HepG2 (cell line): Measurements from ENCODE around the gene LTA4H. TPM values are rescaled to one million over a fixed set of nuclear protein-coding genes. Genes with fewer than 3 reads are reported as not detected.

Source experiments
- ATAC-seq: fragments of 200-7000 bp; cut with Tn5 transposase; 3 replicates; pipeline ENCODE4 v1.9.1; 2020; ENCODE audit warnings: mild to moderate bottlenecking, moderate library complexity
- BruUV-seq: library from RNA; stranded (reverse); fragments of 400-500 nt; replicated peaks from 2 replicates; lab custom pipeline; 2021; lab: Mats Ljungman, UMichigan
- CTCF ChIA-PET: fragments of 300-600 bp; formaldehyde crosslinking; extraction: SDS; loops from one replicate; lab custom pipeline; 2021; ENCODE audit warnings: low total read pairs, inconsistent platforms, low intra/inter-chr PET ratio; lab: Yijun Ruan, JAX
- POLR2A ChIA-PET: fragments of 350-600 bp; sonication (Branson Sonifier 250); formaldehyde crosslinking; loops from one replicate; lab custom pipeline; 2020; ENCODE audit warnings: antibody characterized with exemption, inconsistent platforms; lab: Yijun Ruan, JAX
- DNase-seq: peaks from one replicate; pipeline ENCODE4 v3.0.0-alpha.2; 2015; ENCODE audit warnings: low spot score
- FAIRE-seq: peaks from 3 replicates; lab custom pipeline; 2011; peaks lifted over from hg19 to GRCh38; lab: Jason Lieb, UNC
- H2AFZ ChIP-seq: one replicate; pipeline ENCODE4 v1.6.1; 2011; ENCODE audit warnings: low read length, inconsistent platforms
- H3K27ac ChIP-seq: fragments of 300-600 bp; 3 replicates; pipeline ENCODE4 v1.8.0; 2011; ENCODE audit warnings: mixed run types, mild to moderate bottlenecking, mixed read lengths, low read length, inconsistent platforms; ENCODE audit not compliant: insufficient read depth; ENCODE audit errors: extremely low read length
- H3K27me3 ChIP-seq, 2 experiments: fragments of 200-600 bp in 1 of 2; 2 replicates in 1 of 2; 3 replicates in 1 of 2; pipeline versions ENCODE4 v1.6.0 to v1.8.0; 2011; ENCODE audit warnings: low read length in 2 of 2, mild to moderate bottlenecking in 2 of 2, moderate library complexity in 2 of 2, inconsistent platforms in 1 of 2; ENCODE audit not compliant: insufficient read depth in 2 of 2, control insufficient read depth in 1 of 2
- H3K36me3 ChIP-seq, 2 experiments: fragments of 200-600 bp in 1 of 2; replicated peaks in 1 of 2; 2 replicates in 1 of 2; 3 replicates in 1 of 2; pipeline versions ENCODE4 v1.5.1 to v1.8.0; 2011; ENCODE audit warnings: low read length in 2 of 2, inconsistent platforms in 1 of 2; ENCODE audit not compliant: insufficient read depth in 2 of 2, control insufficient read depth in 1 of 2
- H3K4me1 ChIP-seq: 2 replicates; pipeline ENCODE4 v1.5.1; 2012; ENCODE audit warnings: low read length, inconsistent platforms; ENCODE audit not compliant: insufficient read depth
- H3K4me2 ChIP-seq: 2 replicates; pipeline ENCODE4 v1.6.0; 2011; ENCODE audit warnings: low read depth, low read length, inconsistent platforms
- H3K4me3 ChIP-seq, 3 experiments: fragments of 200-600 bp in 1 of 3; sonication (generic), shearing (Covaris generic) in 1 of 3; replicated peaks in 1 of 3; 2 replicates each; pipeline ENCODE4 v1.5.1; 2011 to 2016; ENCODE audit warnings: low read length in 3 of 3, inconsistent platforms in 2 of 3, low read depth in 2 of 3, mild to moderate bottlenecking in 2 of 3, control low read depth in 1 of 3, mixed read lengths in 1 of 3; ENCODE audit not compliant: insufficient read depth in 1 of 3
- H3K79me2 ChIP-seq: one replicate; pipeline ENCODE4 v1.6.1; 2011; ENCODE audit warnings: low read length, inconsistent platforms; ENCODE audit not compliant: insufficient read depth
- H3K9ac ChIP-seq: 2 replicates; pipeline ENCODE4 v1.6.0; 2011; ENCODE audit warnings: mild to moderate bottlenecking, low read depth, low read length, inconsistent platforms; ENCODE audit not compliant: insufficient read depth
- H3K9me3 ChIP-seq: 2 replicates; pipeline ENCODE4 v1.5.1; 2012; ENCODE audit warnings: mild to moderate bottlenecking, low read length
- H4K20me1 ChIP-seq: 2 replicates; pipeline ENCODE4 v1.6.0; 2011; ENCODE audit warnings: inconsistent platforms, mild to moderate bottlenecking, low read length, moderate library complexity; ENCODE audit not compliant: insufficient read depth
- EP300 ChIP-seq, 3 experiments: sonication (generic) in 1 of 3; formaldehyde crosslinking in 1 of 3; IDR thresholded peaks; 2 replicates each; pipeline versions ENCODE4 v1.5.1 to v1.6.1; 2011 to 2020; ENCODE audit warnings: low read depth in 2 of 3, low read length in 2 of 3, borderline replicate concordance in 1 of 3, improper control_type of control experiment in 1 of 3, mild to moderate bottlenecking in 1 of 3, missing genetic modification reagents in 1 of 3, moderate library complexity in 1 of 3
- HDAC1 ChIP-seq: sonication (generic); formaldehyde crosslinking; IDR thresholded peaks from 2 replicates; pipeline ENCODE4 v1.5.1; 2020; ENCODE audit warnings: mild to moderate bottlenecking, missing genetic modification reagents
- KLF11 ChIP-seq: IDR thresholded peaks from 2 replicates; pipeline ENCODE4 v1.6.1; 2016; ENCODE audit warnings: missing compliant biosample characterization
- MIER2 ChIP-seq: IDR thresholded peaks from 2 replicates; pipeline ENCODE4 v1.6.1; 2016; ENCODE audit warnings: missing biosample characterization, missing genetic modification reagents
- NPAS2 ChIP-seq: sonication (generic); formaldehyde crosslinking; IDR thresholded peaks from 2 replicates; pipeline ENCODE4 v1.8.0; 2022; ENCODE audit warnings: mild to moderate bottlenecking, missing genetic modification reagents, borderline replicate concordance
- RARA ChIP-seq: IDR thresholded peaks from 2 replicates; pipeline ENCODE4 v1.6.1; 2016; ENCODE audit warnings: missing genetic modification reagents, missing compliant biosample characterization
- SIX4 ChIP-seq: sonication (generic); formaldehyde crosslinking; IDR thresholded peaks from 2 replicates; pipeline ENCODE4 v1.4.0; 2020; ENCODE audit warnings: missing genetic modification reagents
- TEF ChIP-seq: sonication (generic); formaldehyde crosslinking; IDR thresholded peaks from 2 replicates; pipeline ENCODE4 v1.5.0; 2020; ENCODE audit warnings: missing genetic modification reagents
- ZBTB8A ChIP-seq: sonication (generic); formaldehyde crosslinking; IDR thresholded peaks from 2 replicates; pipeline ENCODE4 v1.4.0; 2020; ENCODE audit warnings: mild to moderate bottlenecking, low read depth, missing genetic modification reagents, borderline replicate concordance
- ZKSCAN5 ChIP-seq: sonication (generic); formaldehyde crosslinking; IDR thresholded peaks from 2 replicates; pipeline ENCODE4 v1.5.1; 2020; ENCODE audit warnings: mild to moderate bottlenecking, missing genetic modification reagents
- ZNF558 ChIP-seq: sonication (generic); formaldehyde crosslinking; IDR thresholded peaks from 2 replicates; pipeline ENCODE4 v1.9.0; 2022; ENCODE audit warnings: mild to moderate bottlenecking, missing genetic modification reagents, borderline replicate concordance
- ZNF672 ChIP-seq: sonication (generic); formaldehyde crosslinking; IDR thresholded peaks from 2 replicates; pipeline ENCODE4 v1.8.1; 2022; ENCODE audit warnings: missing genetic modification reagents
- ZNF747 ChIP-seq: sonication (generic); formaldehyde crosslinking; IDR thresholded peaks from 2 replicates; pipeline ENCODE4 v1.8.1; 2023; ENCODE audit warnings: missing genetic modification reagents, mild to moderate bottlenecking, borderline replicate concordance
- ZNF766 ChIP-seq: sonication (generic); formaldehyde crosslinking; IDR thresholded peaks from 2 replicates; pipeline ENCODE4 v1.5.0; 2020; ENCODE audit warnings: missing genetic modification reagents, borderline replicate concordance
- ZSCAN25 ChIP-seq: sonication (generic); formaldehyde crosslinking; IDR thresholded peaks from 2 replicates; pipeline ENCODE4 v1.8.0; 2022; ENCODE audit warnings: mild to moderate bottlenecking, missing genetic modification reagents
- WGBS: methylation state at CpG from one replicate; pipeline ENCODE4 v1.1.6; 2017; ENCODE audit warnings: low lambda C conversion rate; 5-methylcytosine and 5-hydroxymethylcytosine counted together
- in situ Hi-C: cut with HindIII; loops from 2 replicates; pipeline ENCODE4 v1.10.0; 2017; ENCODE audit warnings: low pct_unique_long_range_greater_than_20kb; ENCODE audit not compliant: extremely low pct_ligation_motif_present
- intact Hi-C: fragments of 100-400 bp; cut with micrococcal nuclease; formaldehyde crosslinking; loops from one replicate; pipeline ENCODE4 v1.10.0; 2022; ENCODE audit not compliant: unreplicated experiment
- polyA plus RNA-seq, 8 experiments: library from polyadenylated mRNA; depleted of rRNA in 3 of 8; stranded (reverse) in 7 of 8; unstranded in 1 of 8; fragments of >200 nt; fragmentation: Illumina TruSeq in 4 of 8; extraction: Trizol in 4 of 8; gene quantifications; 2 replicates each; pipeline versions ENCODE4 v1.2.1 to v1.2.3, GENCODE V29; 2011 to 2016; ENCODE audit warnings: low read depth in 4 of 8, missing spikeins in 1 of 8, mixed read lengths in 1 of 8; ENCODE audit not compliant: insufficient read depth in 1 of 8
- total RNA-seq, 5 experiments: library from RNA; depleted of rRNA; stranded (reverse); fragments of >200 nt; fragmentation: Illumina TruSeq; extraction: Trizol; gene quantifications; 2 replicates each; pipeline ENCODE4 v1.2.3, GENCODE V29; 2016; ENCODE audit warnings: low read depth in 1 of 5
- TF ChIP-seq, protein P1 (sequence below): sonication (generic); formaldehyde crosslinking; IDR thresholded peaks from 2 replicates; pipeline ENCODE4 v1.4.0; 2020; ENCODE audit warnings: low read depth, mild to moderate bottlenecking, missing genetic modification reagents

Gene LTA4H
- total and polyA plus RNA-seq, 2 of the 13 experiments (the other 11 are each of a cell fraction or from before 2014, with no cell fraction given): 87.5 to 90.4 TPM

DNA sequence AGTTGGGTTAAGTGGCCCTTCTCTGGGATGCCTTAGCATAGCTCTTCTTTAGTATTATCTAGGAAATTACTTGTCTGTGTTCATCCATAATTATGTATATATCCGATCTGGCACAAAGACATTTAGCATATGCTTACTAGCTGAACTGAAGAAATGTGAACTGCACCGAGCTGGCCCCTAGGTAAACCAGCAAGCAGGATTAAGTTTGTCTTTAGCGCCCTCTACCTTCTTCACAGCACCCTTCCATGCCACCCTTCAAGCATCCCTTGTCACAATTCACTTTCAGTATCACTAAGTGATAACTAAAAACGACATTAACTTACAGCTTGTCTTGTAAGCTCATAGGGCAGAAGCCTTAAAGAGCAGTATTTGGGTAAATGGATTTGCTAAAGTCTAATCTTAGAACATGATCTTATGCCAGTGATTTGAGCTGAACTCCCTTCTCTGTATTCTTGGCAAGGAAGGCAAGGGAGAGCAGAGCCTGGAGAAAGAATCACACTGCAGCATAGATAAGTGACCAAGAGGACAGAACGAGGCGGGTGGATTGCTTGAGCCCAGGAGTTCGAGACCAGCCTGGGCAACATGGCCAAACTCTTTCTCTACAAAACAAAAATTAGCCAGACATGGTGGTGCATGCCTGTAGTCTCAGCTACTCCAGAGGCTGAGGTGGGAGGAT is 36.6 kb downstream of the LTA4H start (continued):
- TF ChIP-seq, protein P1, sequence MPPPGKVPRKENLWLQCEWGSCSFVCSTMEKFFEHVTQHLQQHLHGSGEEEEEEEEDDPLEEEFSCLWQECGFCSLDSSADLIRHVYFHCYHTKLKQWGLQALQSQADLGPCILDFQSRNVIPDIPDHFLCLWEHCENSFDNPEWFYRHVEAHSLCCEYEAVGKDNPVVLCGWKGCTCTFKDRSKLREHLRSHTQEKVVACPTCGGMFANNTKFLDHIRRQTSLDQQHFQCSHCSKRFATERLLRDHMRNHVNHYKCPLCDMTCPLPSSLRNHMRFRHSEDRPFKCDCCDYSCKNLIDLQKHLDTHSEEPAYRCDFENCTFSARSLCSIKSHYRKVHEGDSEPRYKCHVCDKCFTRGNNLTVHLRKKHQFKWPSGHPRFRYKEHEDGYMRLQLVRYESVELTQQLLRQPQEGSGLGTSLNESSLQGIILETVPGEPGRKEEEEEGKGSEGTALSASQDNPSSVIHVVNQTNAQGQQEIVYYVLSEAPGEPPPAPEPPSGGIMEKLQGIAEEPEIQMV (CRISPR knock-in tag): no peak
- TF ChIP-seq RARA (0 out of 2 replicates have a peak, but pooled peaks have one; percentile 13), ZNF747 (CRISPR knock-in tag) (no peak), SIX4 (no peak), MIER2 (CRISPR knock-in tag) (no peak), ZSCAN25 (no peak), ZNF558 (CRISPR knock-in tag) (no peak), ZNF672 (CRISPR knock-in tag) (no peak), NPAS2 (CRISPR knock-in tag) (no peak), ZBTB8A (no peak), KLF11 (CRISPR knock-in tag) (no peak)

DNA sequence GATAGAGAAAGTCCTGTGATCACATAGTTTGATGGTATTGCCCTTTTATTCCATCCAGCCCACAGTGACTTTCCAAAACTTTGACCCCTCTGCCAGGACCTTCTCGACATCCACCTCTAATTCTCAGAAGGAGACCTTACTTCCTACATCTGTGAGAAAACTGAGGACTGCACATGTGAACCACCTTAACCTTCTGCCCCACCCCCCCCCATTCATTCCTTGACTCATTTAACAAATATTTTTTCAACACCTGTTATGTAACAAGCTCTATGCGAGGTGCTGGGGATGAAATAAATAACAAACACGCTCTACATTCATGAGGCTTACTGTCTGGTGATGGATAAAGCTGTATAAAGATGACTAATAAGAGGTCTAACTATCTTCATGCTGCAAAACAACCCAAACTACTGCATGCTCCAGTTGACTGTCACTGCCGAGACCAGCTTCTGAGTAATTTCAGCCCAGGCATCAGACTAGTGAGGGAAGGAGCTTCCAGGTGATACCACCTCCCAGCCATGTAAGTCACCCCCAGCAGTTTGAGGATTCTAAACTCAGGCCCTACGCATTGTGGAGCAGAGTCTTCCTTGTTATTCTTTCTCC is 37.4 kb downstream of the LTA4H start:
- FAIRE-seq (no peak), DNase-seq (peak; percentile 5), ATAC-seq (peak; percentile 41)
- no peak overlapping the region for H3K27ac ChIP-seq
- H3K9ac ChIP-seq: no peak overlapping the region; the same call in 1 of the 2 replicates
- H3K4me1 ChIP-seq: peaks cover 54% of the 10 kb centered on the region
- no peak overlapping the region for H3K4me3 ChIP-seq
- H3K79me2 ChIP-seq: no peaks in the 10 kb centered on the region
- no TSS peak for BruUV-seq
- POLR2A ChIA-PET: interaction anchor here (0.9 to 5.2 kb wide), 10 partner anchors 20 to 139 kb away, joined by 3 to 43 read pairs (median 10); partner anchors contain the start of genes AMDHD1, CCDC38 and SNRPF
- H4K20me1 ChIP-seq: no peaks in the 10 kb centered on the region
- H3K4me2 ChIP-seq: peak overlapping the region; percentile 8; the same call in 1 of the 2 replicates
- H3K9me3 ChIP-seq: no peaks in the 10 kb centered on the region
- intact Hi-C loops: loop anchor here (1.0 to 5.0 kb wide), 7 partner anchors 21 to 416 kb away; partner anchors contain the start of genes AMDHD1, CCDC38 and SNRPF
- 0 out of 2 replicates have a peak, but pooled peaks have one; percentile 28 for TF ChIP-seq TEF (CRISPR knock-in tag)
- no peak for TF ChIP-seq ZNF766 (CRISPR knock-in tag)
- TF ChIP-seq ZKSCAN5 (CRISPR knock-in tag): no peak
- TF ChIP-seq HDAC1 (CRISPR knock-in tag): 0 out of 2 replicates have a peak, but pooled peaks have one; percentile 22
- TF ChIP-seq RARA: peak; percentile 21; the same call in 1 of the 2 replicates
- TF ChIP-seq EP300 (IDR thresholded peaks at IDR 0.05; ENCODE audit: low read depth in 2 of 2, low read length in 2 of 2): peak in 1 of 2 experiments; percentile 10; a peak in 1 of 4 replicates
- TF ChIP-seq EP300 (CRISPR knock-in tag; IDR thresholded peaks at IDR 0.05; ENCODE audit: borderline replicate concordance): no peak
- no peaks in the 10 kb centered on the region for H3K27me3 ChIP-seq
- 64% methylated on average over 5 of the region's 5 CpGs for WGBS
- in situ Hi-C loops: loop anchor here (5.0 to 25.0 kb wide), 2 partner anchors 81 to 411 kb away; no protein-coding TSS in a partner anchor
- CTCF ChIA-PET: interaction anchor here (1.8 to 3.6 kb wide), 3 partner anchors 77 to 178 kb away, joined by 6 to 35 read pairs (median 7); no protein-coding TSS in a partner anchor
- H3K36me3 ChIP-seq: peaks cover 3 to 9% of the 10 kb centered on the region in 2 experiments; a peak in 4 of 5 replicates
- no peak overlapping the region for H2AFZ ChIP-seq
